A549 (cell line): ENCODE results near the gene LAMC1.

Source experiments
- CBX8 ChIP-seq: fragments of 200-600 bp; sonication (generic); IDR thresholded peaks from 2 replicates; pipeline ENCODE4 v1.6.1; 2016
- CEBPB ChIP-seq, 2 experiments: fragments of >200 bp in 1 of 2; sonication (Bioruptor Twin) in 1 of 2; formaldehyde crosslinking in 1 of 2; IDR thresholded peaks; 2 replicates each; pipeline ENCODE4 v1.6.1; 2012 to 2016
- EP300 ChIP-seq, 2 experiments: fragments of >200 bp; sonication (Bioruptor Twin); formaldehyde crosslinking; IDR thresholded peaks; 2 replicates in 1 of 2; 3 replicates in 1 of 2; pipeline ENCODE4 v1.6.1; 2016 to 2017
- GATA3 ChIP-seq: IDR thresholded peaks from 2 replicates; pipeline ENCODE4 v1.6.1; 2012; ENCODE audit warnings: borderline replicate concordance
- HMGXB4 ChIP-seq: fragments of 250-450 bp; sonication (Bioruptor Pico); IDR thresholded peaks from 2 replicates; pipeline ENCODE4 v1.5.0; 2021; ENCODE audit warnings: mild to moderate bottlenecking, moderate library complexity, borderline replicate concordance
- JUN ChIP-seq, 2 experiments: fragments of >200 bp; sonication (Bioruptor Twin); formaldehyde crosslinking; IDR thresholded peaks; 2 replicates in 1 of 2; 3 replicates in 1 of 2; pipeline ENCODE4 v1.6.1; 2016 to 2017
- KDM1A ChIP-seq: fragments of 200-600 bp; sonication (generic); IDR thresholded peaks from 2 replicates; pipeline ENCODE4 v1.6.1; 2016; ENCODE audit warnings: low read depth, mild to moderate bottlenecking
- POLR2A ChIP-seq: IDR thresholded peaks from 2 replicates; pipeline ENCODE4 v1.6.1; 2012; ENCODE audit warnings: mild to moderate bottlenecking, low read length
- RNF2 ChIP-seq: fragments of 200-600 bp; sonication (generic); IDR thresholded peaks from 2 replicates; pipeline ENCODE4 v1.6.1; 2016; ENCODE audit warnings: low read depth, mild to moderate bottlenecking, antibody characterized with exemption, moderate library complexity, borderline replicate concordance
- SMC3 ChIP-seq: fragments of >200 bp; sonication (Bioruptor Twin); formaldehyde crosslinking; IDR thresholded peaks from 3 replicates; pipeline ENCODE4 v1.6.1; 2018; ENCODE audit warnings: inconsistent platforms
- TF ChIP-seq, protein P1 (sequence below): fragments of >200 bp; sonication (Bioruptor Twin); formaldehyde crosslinking; IDR thresholded peaks from 3 replicates; pipeline ENCODE4 v1.5.1; 2016
- TF ChIP-seq, protein P2 (sequence below): fragments of 200-600 bp; sonication (generic); IDR thresholded peaks from 2 replicates; pipeline ENCODE4 v1.6.1; 2016; ENCODE audit warnings: antibody characterized with exemption, mild to moderate bottlenecking, moderate library complexity

DNA sequence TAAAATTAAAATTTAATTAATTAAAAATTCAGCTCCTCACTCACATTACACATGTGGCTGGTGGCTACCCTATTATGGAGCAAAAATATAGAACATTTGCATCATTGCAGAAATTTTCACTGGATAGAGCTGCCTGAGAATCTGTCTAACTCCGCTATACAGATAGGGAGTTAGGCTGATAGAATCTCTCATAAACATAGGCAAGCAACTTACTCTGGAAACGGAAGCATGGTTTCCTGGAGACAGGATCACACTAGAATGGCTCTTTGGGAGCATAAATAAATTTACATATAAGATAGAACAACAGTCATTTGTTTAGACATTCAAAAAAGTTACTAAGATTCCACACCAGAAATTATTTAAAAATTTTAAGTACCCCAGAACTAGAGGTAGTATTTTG lies 150.6 kb downstream of the LAMC1 start:
- TF ChIP-seq, protein P1, sequence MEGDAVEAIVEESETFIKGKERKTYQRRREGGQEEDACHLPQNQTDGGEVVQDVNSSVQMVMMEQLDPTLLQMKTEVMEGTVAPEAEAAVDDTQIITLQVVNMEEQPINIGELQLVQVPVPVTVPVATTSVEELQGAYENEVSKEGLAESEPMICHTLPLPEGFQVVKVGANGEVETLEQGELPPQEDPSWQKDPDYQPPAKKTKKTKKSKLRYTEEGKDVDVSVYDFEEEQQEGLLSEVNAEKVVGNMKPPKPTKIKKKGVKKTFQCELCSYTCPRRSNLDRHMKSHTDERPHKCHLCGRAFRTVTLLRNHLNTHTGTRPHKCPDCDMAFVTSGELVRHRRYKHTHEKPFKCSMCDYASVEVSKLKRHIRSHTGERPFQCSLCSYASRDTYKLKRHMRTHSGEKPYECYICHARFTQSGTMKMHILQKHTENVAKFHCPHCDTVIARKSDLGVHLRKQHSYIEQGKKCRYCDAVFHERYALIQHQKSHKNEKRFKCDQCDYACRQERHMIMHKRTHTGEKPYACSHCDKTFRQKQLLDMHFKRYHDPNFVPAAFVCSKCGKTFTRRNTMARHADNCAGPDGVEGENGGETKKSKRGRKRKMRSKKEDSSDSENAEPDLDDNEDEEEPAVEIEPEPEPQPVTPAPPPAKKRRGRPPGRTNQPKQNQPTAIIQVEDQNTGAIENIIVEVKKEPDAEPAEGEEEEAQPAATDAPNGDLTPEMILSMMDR: no peak
- no peak for TF ChIP-seq JUN (IDR thresholded peaks at IDR 0.05)
- TF ChIP-seq POLR2A: no peak
- TF ChIP-seq, protein P2, sequence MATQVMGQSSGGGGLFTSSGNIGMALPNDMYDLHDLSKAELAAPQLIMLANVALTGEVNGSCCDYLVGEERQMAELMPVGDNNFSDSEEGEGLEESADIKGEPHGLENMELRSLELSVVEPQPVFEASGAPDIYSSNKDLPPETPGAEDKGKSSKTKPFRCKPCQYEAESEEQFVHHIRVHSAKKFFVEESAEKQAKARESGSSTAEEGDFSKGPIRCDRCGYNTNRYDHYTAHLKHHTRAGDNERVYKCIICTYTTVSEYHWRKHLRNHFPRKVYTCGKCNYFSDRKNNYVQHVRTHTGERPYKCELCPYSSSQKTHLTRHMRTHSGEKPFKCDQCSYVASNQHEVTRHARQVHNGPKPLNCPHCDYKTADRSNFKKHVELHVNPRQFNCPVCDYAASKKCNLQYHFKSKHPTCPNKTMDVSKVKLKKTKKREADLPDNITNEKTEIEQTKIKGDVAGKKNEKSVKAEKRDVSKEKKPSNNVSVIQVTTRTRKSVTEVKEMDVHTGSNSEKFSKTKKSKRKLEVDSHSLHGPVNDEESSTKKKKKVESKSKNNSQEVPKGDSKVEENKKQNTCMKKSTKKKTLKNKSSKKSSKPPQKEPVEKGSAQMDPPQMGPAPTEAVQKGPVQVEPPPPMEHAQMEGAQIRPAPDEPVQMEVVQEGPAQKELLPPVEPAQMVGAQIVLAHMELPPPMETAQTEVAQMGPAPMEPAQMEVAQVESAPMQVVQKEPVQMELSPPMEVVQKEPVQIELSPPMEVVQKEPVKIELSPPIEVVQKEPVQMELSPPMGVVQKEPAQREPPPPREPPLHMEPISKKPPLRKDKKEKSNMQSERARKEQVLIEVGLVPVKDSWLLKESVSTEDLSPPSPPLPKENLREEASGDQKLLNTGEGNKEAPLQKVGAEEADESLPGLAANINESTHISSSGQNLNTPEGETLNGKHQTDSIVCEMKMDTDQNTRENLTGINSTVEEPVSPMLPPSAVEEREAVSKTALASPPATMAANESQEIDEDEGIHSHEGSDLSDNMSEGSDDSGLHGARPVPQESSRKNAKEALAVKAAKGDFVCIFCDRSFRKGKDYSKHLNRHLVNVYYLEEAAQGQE: no peak
- TF ChIP-seq HMGXB4 (CRISPR knock-in tag): no peak
- TF ChIP-seq GATA3: no peak
- no peak for TF ChIP-seq CBX8
- no peak for TF ChIP-seq RNF2
- TF ChIP-seq EP300 (IDR thresholded peaks at IDR 0.05): no peak
- no peak for TF ChIP-seq CEBPB (IDR thresholded peaks at IDR 0.05)
- no peak for TF ChIP-seq SMC3
- TF ChIP-seq KDM1A: no peak
